ENCODE measurements around the gene MAP1A.

DNA sequence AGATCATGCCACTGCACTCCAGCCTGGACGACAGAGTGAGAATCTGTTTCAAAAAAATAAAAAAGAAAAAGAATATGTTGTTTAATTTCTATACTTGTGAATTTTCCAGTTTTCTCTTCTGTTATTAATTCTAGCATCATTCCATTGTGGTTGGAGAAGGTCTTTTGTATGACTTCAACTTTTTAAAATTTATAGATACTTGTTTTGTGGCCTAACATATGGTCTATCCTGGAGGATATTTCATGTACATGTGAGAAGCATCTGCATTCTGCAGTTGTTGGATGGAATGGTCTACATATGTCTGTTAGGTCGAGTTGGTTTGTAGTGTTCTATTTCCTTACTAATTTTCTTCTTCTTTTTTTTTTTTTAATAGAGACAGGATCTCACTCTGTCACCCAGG is 35.6 kb downstream of the MAP1A start:
- TF ChIP-seq, protein P1, sequence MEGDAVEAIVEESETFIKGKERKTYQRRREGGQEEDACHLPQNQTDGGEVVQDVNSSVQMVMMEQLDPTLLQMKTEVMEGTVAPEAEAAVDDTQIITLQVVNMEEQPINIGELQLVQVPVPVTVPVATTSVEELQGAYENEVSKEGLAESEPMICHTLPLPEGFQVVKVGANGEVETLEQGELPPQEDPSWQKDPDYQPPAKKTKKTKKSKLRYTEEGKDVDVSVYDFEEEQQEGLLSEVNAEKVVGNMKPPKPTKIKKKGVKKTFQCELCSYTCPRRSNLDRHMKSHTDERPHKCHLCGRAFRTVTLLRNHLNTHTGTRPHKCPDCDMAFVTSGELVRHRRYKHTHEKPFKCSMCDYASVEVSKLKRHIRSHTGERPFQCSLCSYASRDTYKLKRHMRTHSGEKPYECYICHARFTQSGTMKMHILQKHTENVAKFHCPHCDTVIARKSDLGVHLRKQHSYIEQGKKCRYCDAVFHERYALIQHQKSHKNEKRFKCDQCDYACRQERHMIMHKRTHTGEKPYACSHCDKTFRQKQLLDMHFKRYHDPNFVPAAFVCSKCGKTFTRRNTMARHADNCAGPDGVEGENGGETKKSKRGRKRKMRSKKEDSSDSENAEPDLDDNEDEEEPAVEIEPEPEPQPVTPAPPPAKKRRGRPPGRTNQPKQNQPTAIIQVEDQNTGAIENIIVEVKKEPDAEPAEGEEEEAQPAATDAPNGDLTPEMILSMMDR (IDR thresholded peaks at IDR 0.05), result no peak
- TF ChIP-seq EZH2 (IDR thresholded peaks at IDR 0.05) (no peak), EZH2phosphoT487 (IDR thresholded peaks at IDR 0.05) (no peak)

Data from neural progenitor cell (in vitro differentiated cells).